Astrocyte (in vitro differentiated cells and primary cell): Measurements from ENCODE around the gene GPR37L1.

Experiments used
- CTCF ChIP-seq: IDR thresholded peaks from 2 replicates; pipeline ENCODE4 v1.5.1; 2011; ENCODE audit warnings: low read depth, mild to moderate bottlenecking, inconsistent platforms, low read length, moderate library complexity; ENCODE audit not compliant: insufficient read depth
- EZH2 ChIP-seq: IDR thresholded peaks from 2 replicates; pipeline ENCODE4 v1.6.1; 2012; ENCODE audit warnings: mild to moderate bottlenecking, low read length, inconsistent platforms; ENCODE audit not compliant: insufficient read depth

- TF ChIP-seq CTCF (no peak), EZH2 (no peak)
Measured at GRCh38 chr1:202093858-202094257, 28.9 kb upstream of the GPR37L1 start.
